ENCODE measurements around the gene SPARCL1.

The SPARCL1 gene

DNA sequence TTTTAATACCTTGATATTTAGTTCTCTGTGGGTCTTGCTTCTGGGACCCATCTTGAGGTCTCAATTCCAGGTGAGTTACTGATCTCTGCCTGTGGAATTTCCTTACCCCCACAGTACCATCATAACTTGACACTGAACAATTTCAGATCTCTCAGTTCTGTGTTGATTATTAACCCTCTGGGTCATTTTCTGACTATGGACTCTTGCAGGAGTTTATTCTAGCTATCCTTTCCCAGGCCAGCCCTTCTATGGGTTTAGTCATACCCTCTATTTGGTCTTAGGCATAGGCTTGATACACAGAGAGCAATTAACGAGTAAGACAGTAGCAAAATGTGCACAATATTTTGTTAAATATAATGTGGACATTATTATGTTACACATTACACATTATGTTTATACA is 3.7 kb upstream of the SPARCL1 start:
- Histone ChIP-seq H3K4me1 (peaks cover 28% of the 10 kb centered on the region), H3K4me3 (ENCODE audit: low read depth, low read length) (no peak overlapping the region), H3K27me3 (no peaks in the 10 kb centered on the region), H3K36me3 (no peaks in the 10 kb centered on the region), H3K9me3 (no peaks in the 10 kb centered on the region)
- DNase-seq, result no peak
- TF ChIP-seq, protein P1, sequence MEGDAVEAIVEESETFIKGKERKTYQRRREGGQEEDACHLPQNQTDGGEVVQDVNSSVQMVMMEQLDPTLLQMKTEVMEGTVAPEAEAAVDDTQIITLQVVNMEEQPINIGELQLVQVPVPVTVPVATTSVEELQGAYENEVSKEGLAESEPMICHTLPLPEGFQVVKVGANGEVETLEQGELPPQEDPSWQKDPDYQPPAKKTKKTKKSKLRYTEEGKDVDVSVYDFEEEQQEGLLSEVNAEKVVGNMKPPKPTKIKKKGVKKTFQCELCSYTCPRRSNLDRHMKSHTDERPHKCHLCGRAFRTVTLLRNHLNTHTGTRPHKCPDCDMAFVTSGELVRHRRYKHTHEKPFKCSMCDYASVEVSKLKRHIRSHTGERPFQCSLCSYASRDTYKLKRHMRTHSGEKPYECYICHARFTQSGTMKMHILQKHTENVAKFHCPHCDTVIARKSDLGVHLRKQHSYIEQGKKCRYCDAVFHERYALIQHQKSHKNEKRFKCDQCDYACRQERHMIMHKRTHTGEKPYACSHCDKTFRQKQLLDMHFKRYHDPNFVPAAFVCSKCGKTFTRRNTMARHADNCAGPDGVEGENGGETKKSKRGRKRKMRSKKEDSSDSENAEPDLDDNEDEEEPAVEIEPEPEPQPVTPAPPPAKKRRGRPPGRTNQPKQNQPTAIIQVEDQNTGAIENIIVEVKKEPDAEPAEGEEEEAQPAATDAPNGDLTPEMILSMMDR (IDR thresholded peaks at IDR 0.05; ENCODE audit: low read depth, low read length), result no peak

DNA sequence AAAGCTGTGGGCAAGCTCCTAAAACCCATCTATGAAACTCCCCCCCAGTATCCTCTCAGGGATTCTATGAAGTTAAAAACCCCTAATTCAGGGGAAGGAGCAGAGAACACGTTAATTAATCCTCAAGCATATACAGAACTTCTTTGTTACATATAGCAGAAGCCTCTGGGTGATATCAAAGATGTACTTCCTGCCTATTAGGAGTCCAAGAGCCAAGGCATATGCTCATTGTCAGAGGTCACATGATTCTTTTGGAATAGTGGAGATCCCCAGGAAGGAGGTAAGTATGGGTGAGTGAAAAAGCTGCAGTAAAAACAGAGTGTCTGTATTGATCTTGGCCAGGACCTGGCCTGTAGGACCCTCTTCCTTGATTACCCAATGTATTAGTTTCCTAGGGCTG is 2.9 kb upstream of the SPARCL1 start:
- TF ChIP-seq, protein P1 (IDR thresholded peaks at IDR 0.05; ENCODE audit: low read depth, low read length), result no peak
- no peak for DNase-seq
- Histone ChIP-seq H3K9me3 (no peaks in the 10 kb centered on the region), H3K27me3 (no peaks in the 10 kb centered on the region), H3K4me3 (ENCODE audit: low read depth, low read length) (no peak overlapping the region), H3K36me3 (no peaks in the 10 kb centered on the region), H3K4me1 (peaks cover 29% of the 10 kb centered on the region)

DNA sequence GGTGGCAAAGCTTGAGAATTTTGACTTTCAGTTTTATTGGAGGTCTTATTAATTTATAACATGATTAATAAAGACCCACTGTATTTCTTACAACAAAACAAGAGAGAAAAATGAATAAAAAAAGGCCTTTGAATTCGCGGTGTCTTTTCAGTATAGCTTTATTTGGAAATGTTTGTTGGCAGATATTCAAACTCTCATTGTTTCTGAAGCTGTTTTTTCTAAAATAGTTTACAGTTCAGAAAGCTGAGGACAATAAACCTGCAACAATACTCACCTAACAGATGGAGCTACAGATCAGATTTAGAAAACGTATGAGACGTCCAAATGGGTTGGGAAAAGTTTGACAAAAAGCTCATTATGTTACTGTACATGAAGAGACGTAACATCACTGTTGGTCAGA is 2.4 kb upstream of the SPARCL1 start:
- Histone ChIP-seq H3K4me3 (ENCODE audit: low read depth, low read length) (no peak overlapping the region), H3K9me3 (no peaks in the 10 kb centered on the region), H3K4me1 (peaks cover 29% of the 10 kb centered on the region), H3K36me3 (no peaks in the 10 kb centered on the region), H3K27me3 (no peaks in the 10 kb centered on the region)
- TF ChIP-seq, protein P1 (IDR thresholded peaks at IDR 0.05; ENCODE audit: low read depth, low read length), result no peak
- no peak for DNase-seq

DNA sequence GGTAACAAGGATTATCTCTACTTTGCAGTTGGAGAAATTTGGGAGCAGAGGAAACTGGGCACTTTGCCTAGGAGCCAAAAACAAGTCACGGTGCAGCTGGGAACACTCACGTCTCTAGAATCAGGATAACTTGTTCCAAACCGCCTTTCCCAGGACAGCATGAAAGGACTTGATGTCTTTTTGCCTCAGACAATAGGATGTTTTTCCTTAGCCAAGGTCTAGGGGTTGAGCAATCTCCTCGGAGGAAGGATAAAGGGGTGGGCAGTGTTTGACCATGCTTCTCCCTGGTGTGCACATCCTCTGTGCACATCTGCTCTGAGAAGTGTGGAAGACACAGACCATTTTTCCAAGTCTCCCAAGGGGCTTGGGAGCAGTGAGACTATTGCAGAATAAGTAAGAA is 1.7 kb upstream of the SPARCL1 start:
- TF ChIP-seq, protein P1 (IDR thresholded peaks at IDR 0.05; ENCODE audit: low read depth, low read length), result no peak
- no peak for DNase-seq
- no peaks in the 10 kb centered on the region for H3K27me3 ChIP-seq
- peaks cover 29% of the 10 kb centered on the region for H3K4me1 ChIP-seq
- H3K4me3 ChIP-seq (ENCODE audit: low read depth, low read length), result 0 out of 2 replicates have a peak overlapping the region, but pooled peaks have one; percentile 9
- H3K9me3 ChIP-seq, result no peaks in the 10 kb centered on the region
- H3K36me3 ChIP-seq, result no peaks in the 10 kb centered on the region

DNA sequence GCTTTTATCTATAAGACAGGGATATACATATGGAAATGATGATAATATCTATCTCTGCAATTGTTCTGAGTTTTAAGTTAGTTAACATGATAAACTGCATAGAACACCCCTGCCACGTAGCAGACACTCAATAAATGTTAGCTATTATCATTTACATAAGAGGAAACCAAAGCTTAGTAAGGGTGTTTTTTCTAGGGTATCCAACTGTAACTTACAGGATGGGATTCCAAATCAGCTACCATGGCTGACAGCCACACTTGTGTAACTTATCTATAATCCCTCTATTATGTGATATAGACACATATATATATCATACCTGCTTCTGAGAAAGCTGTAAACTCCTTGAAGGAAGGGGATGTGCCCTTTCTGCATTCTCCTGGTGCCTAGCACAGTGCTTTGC is 1.1 kb upstream of the SPARCL1 start:
- H3K4me3 ChIP-seq (ENCODE audit: low read depth, low read length), result no peak overlapping the region
- no peaks in the 10 kb centered on the region for H3K27me3 ChIP-seq
- H3K36me3 ChIP-seq, result no peaks in the 10 kb centered on the region
- peaks cover 29% of the 10 kb centered on the region for H3K4me1 ChIP-seq
- TF ChIP-seq, protein P1 (IDR thresholded peaks at IDR 0.05; ENCODE audit: low read depth, low read length), result no peak
- H3K9me3 ChIP-seq, result no peaks in the 10 kb centered on the region
- no peak for DNase-seq

DNA sequence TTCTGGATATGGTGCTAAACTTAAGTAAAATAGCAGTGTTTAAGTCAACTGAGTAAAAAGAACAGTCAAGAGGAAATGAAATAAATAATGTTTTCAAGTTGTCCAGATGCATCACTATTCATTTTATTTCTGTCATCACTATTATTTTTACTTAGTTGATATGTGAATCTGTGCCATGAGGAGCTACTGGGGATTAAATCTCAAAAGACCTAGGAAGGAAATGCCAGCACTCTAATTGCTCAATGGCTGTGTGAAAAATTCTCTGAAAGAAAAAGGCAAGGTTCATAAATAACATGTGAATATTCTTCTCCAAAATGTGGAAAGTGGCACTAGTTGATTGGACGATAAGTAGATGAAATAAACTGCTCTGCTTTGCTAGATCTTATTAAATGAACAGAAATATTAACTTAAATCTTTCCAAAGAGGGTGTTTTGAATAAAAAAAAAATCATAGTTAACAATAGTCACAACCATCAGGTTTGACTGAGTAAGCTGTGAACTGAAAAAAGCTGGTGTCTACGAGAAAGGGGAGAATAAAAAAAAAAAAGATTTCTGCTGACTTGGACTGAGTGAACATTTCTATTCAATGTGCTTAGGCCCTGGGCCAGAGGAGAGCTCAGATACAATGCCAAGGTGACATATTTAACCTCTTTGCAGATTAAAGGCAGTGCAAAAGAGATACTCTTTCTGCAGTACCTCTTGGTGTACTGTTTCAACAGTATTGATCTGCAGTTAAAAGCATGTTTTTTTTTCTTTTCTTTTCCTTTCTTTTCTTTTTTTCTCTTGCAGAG is 1.6 kb downstream of the SPARCL1 start:
- H3K36me3 ChIP-seq, result no peaks in the 10 kb centered on the region
- TF ChIP-seq, protein P1 (IDR thresholded peaks at IDR 0.05; ENCODE audit: low read depth, low read length), result no peak
- no peak for DNase-seq
- H3K4me3 ChIP-seq (ENCODE audit: low read depth, low read length), result no peak overlapping the region
- peaks cover 29% of the 10 kb centered on the region for H3K4me1 ChIP-seq
- no peaks in the 10 kb centered on the region for H3K9me3 ChIP-seq
- H3K27me3 ChIP-seq, result no peaks in the 10 kb centered on the region
